AG09309 (cell line): ENCODE data around the gene ZCCHC7.

Experiments used
- DNase-seq: peaks from one replicate; pipeline ENCODE4 v3.0.0-alpha.2; 2010; ENCODE audit warnings: low read depth
- H3K4me3 ChIP-seq: 2 replicates; pipeline ENCODE4 v1.5.1; 2011; ENCODE audit warnings: mild to moderate bottlenecking, low read depth, low read length, moderate library complexity; ENCODE audit not compliant: control insufficient read depth
- CTCF ChIP-seq: IDR thresholded peaks from 2 replicates; pipeline ENCODE4 v1.5.1; 2011; ENCODE audit warnings: mild to moderate bottlenecking, low read depth, low read length, inconsistent platforms; ENCODE audit not compliant: insufficient read depth, control insufficient read depth; ENCODE audit errors: missing control alignments

The ZCCHC7 gene

GRCh38 chr9:37399336-37399735 is 279.0 kb downstream of the ZCCHC7 start:
- no peak overlapping the region for H3K4me3 ChIP-seq
- DNase-seq = no peak
- TF ChIP-seq CTCF = no peak

GRCh38 chr9:37404590-37404989 is 284.2 kb downstream of the ZCCHC7 start:
- no peak overlapping the region for H3K4me3 ChIP-seq
- no peak for TF ChIP-seq CTCF
- no peak for DNase-seq

- no peak overlapping the region for H3K4me3 ChIP-seq
- DNase-seq = no peak
- no peak for TF ChIP-seq CTCF
Measured at GRCh38 chr9:37405350-37405749, 285.0 kb downstream of the ZCCHC7 start.

GRCh38 chr9:37405764-37406380 is 285.5 kb downstream of the ZCCHC7 start:
- no peak for TF ChIP-seq CTCF
- no peak for DNase-seq
- no peak overlapping the region for H3K4me3 ChIP-seq

- no peak for TF ChIP-seq CTCF
- no peak overlapping the region for H3K4me3 ChIP-seq
- DNase-seq = no peak
Measured at GRCh38 chr9:37406603-37407401, 286.4 kb downstream of the ZCCHC7 start.

- DNase-seq = no peak
- H3K4me3 ChIP-seq = no peak overlapping the region
- TF ChIP-seq CTCF = peak; percentile 23
Measured at GRCh38 chr9:37407468-37407867, 287.1 kb downstream of the ZCCHC7 start.
